H9 (cell line): ENCODE results near the gene DNMBP. TPM values are rescaled to one million over a fixed set of nuclear protein-coding genes. Genes with fewer than 3 reads are reported as not detected.

Experiments used
- DNase-seq: peaks from one replicate; pipeline ENCODE4 v3.0.0-alpha.2; 2017
- H2AFZ ChIP-seq: one replicate; pipeline ENCODE4 v1.6.1; 2013; ENCODE audit warnings: mild to moderate bottlenecking, low read length, control low read depth, moderate library complexity
- H2AK5ac ChIP-seq: 2 replicates; pipeline ENCODE4 v1.6.1; 2013; ENCODE audit warnings: low read length, control low read depth, mixed read lengths; ENCODE audit not compliant: insufficient read length
- H2BK120ac ChIP-seq: one replicate; pipeline ENCODE4 v1.6.1; 2013; ENCODE audit warnings: low read depth, mild to moderate bottlenecking, low read length, control low read depth, inconsistent platforms; ENCODE audit not compliant: poor library complexity, severe bottlenecking
- H2BK12ac ChIP-seq: 2 replicates; pipeline ENCODE4 v1.6.1; 2013; ENCODE audit warnings: low read length, control low read depth, mixed read lengths, low read depth; ENCODE audit not compliant: insufficient read length
- H2BK15ac ChIP-seq: 2 replicates; pipeline ENCODE4 v1.6.1; 2013; ENCODE audit warnings: low read depth, low read length, control low read depth
- H2BK20ac ChIP-seq: one replicate; pipeline ENCODE4 v1.6.1; 2013; ENCODE audit warnings: low read depth, mild to moderate bottlenecking, low read length, control low read depth, inconsistent platforms; ENCODE audit not compliant: poor library complexity, severe bottlenecking
- H2BK5ac ChIP-seq: 2 replicates; pipeline ENCODE4 v1.6.1; 2013; ENCODE audit warnings: low read length, control low read depth, mixed read lengths; ENCODE audit not compliant: insufficient read length
- H3K14ac ChIP-seq: 2 replicates; pipeline ENCODE4 v1.6.1; 2013; ENCODE audit warnings: low read length, control low read depth; ENCODE audit not compliant: insufficient read depth
- H3K18ac ChIP-seq: 2 replicates; pipeline ENCODE4 v1.6.1; 2013; ENCODE audit warnings: low read depth, mild to moderate bottlenecking, mixed read lengths, low read length, control low read depth; ENCODE audit not compliant: insufficient read length
- H3K23ac ChIP-seq: 2 replicates; pipeline ENCODE4 v1.6.1; 2013; ENCODE audit warnings: low read length, control low read depth, mixed read lengths, low read depth; ENCODE audit not compliant: insufficient read length
- H3K23me2 ChIP-seq: 2 replicates; pipeline ENCODE4 v1.6.1; 2013; ENCODE audit warnings: low read depth, mild to moderate bottlenecking, mixed read lengths, low read length, control low read depth; ENCODE audit not compliant: insufficient read length, poor library complexity, severe bottlenecking
- H3K27ac ChIP-seq: 2 replicates; pipeline ENCODE4 v1.5.1; 2013; ENCODE audit warnings: low read length, control low read depth, mixed read lengths, low read depth; ENCODE audit not compliant: insufficient read length
- H3K27me3 ChIP-seq: 2 replicates; pipeline ENCODE4 v1.6.1; 2013; ENCODE audit warnings: low read length, control low read depth, inconsistent platforms; ENCODE audit not compliant: insufficient read depth
- H3K4ac ChIP-seq: 2 replicates; pipeline ENCODE4 v1.6.1; 2013; ENCODE audit warnings: low read depth, mild to moderate bottlenecking, control low read depth, inconsistent platforms, low read length, moderate library complexity
- H3K4me1 ChIP-seq: 2 replicates; pipeline ENCODE4 v1.6.1; 2013; ENCODE audit warnings: low read length, control low read depth, inconsistent platforms; ENCODE audit not compliant: insufficient read depth
- H3K4me2 ChIP-seq: 2 replicates; pipeline ENCODE4 v1.6.1; 2013; ENCODE audit warnings: low read length, control low read depth, mixed read lengths; ENCODE audit not compliant: insufficient read length, insufficient read depth
- H3K56ac ChIP-seq: 2 replicates; pipeline ENCODE4 v1.6.1; 2013; ENCODE audit warnings: low read depth, mild to moderate bottlenecking, mixed read lengths, low read length, control low read depth; ENCODE audit not compliant: insufficient read length
- H3K79me1 ChIP-seq: 2 replicates; pipeline ENCODE4 v1.6.1; 2013; ENCODE audit warnings: low read depth, mild to moderate bottlenecking, moderate library complexity, low read length, control low read depth, inconsistent platforms; ENCODE audit not compliant: insufficient read depth, poor library complexity, severe bottlenecking
- H3K79me2 ChIP-seq: 2 replicates; pipeline ENCODE4 v1.6.1; 2013; ENCODE audit warnings: low read length, control low read depth, inconsistent platforms; ENCODE audit not compliant: insufficient read depth
- H3K9ac ChIP-seq: 2 replicates; pipeline ENCODE4 v1.6.1; 2013; ENCODE audit warnings: low read length, control low read depth, mixed read lengths; ENCODE audit not compliant: insufficient read length; ENCODE audit errors: extremely low read depth
- H3K9me3 ChIP-seq: one replicate; pipeline ENCODE4 v1.6.1; 2013; ENCODE audit warnings: low read depth, low read length, inconsistent platforms; ENCODE audit not compliant: control insufficient read depth
- H3T11ph ChIP-seq: one replicate; pipeline ENCODE4 v1.6.1; 2013; ENCODE audit warnings: mild to moderate bottlenecking, low read length, control low read depth, inconsistent platforms
- H4K20me1 ChIP-seq: one replicate; pipeline ENCODE4 v1.6.1; 2013; ENCODE audit not compliant: control insufficient read depth, insufficient read length, insufficient read depth
- H4K5ac ChIP-seq: 2 replicates; pipeline ENCODE4 v1.6.1; 2013; ENCODE audit warnings: low read depth, mild to moderate bottlenecking, mixed read lengths, low read length, control low read depth; ENCODE audit not compliant: insufficient read length
- H4K8ac ChIP-seq: replicated peaks from 2 replicates; pipeline ENCODE4 v1.6.1; 2013; ENCODE audit warnings: low read length, control low read depth, mixed read lengths, low read depth; ENCODE audit not compliant: insufficient read length
- H4K91ac ChIP-seq: 2 replicates; pipeline ENCODE4 v1.6.1; 2013; ENCODE audit warnings: low read depth, mild to moderate bottlenecking, moderate library complexity, mixed read lengths, low read length, control low read depth; ENCODE audit not compliant: insufficient read length
- H3K27ac Mint-ChIP-seq, 3 experiments: 2 replicates in 2 of 3; 3 replicates in 1 of 3; pipeline ENCODE4 v1.8.0; 2020 to 2021; ENCODE audit warnings: mixed read lengths in 3 of 3, mild to moderate bottlenecking in 1 of 3, moderate library complexity in 1 of 3
- H3K27me3 Mint-ChIP-seq: 2 replicates; pipeline ENCODE4 v1.8.0; 2021; ENCODE audit warnings: low read depth, mild to moderate bottlenecking, moderate library complexity, mixed read lengths
- H3K36me3 Mint-ChIP-seq, 3 experiments: 2 replicates in 2 of 3; 3 replicates in 1 of 3; pipeline ENCODE4 v1.8.0; 2020 to 2021; ENCODE audit warnings: low read depth in 3 of 3, mixed read lengths in 3 of 3; ENCODE audit not compliant: insufficient read depth in 1 of 3
- H3K4me1 Mint-ChIP-seq, 2 experiments: 2 replicates each; pipeline ENCODE4 v1.8.0; 2020; ENCODE audit warnings: mixed read lengths in 2 of 2
- H3K4me3 Mint-ChIP-seq, 2 experiments: 2 replicates in 1 of 2; 3 replicates in 1 of 2; pipeline ENCODE4 v1.8.0; 2020 to 2021; ENCODE audit warnings: mild to moderate bottlenecking in 2 of 2, mixed read lengths in 2 of 2, moderate library complexity in 1 of 2
- H3K9me3 Mint-ChIP-seq, 2 experiments: 2 replicates in 1 of 2; 3 replicates in 1 of 2; pipeline ENCODE4 v1.8.0; 2020; ENCODE audit warnings: mild to moderate bottlenecking in 2 of 2, mixed read lengths in 2 of 2, moderate library complexity in 1 of 2
- CTCF ChIP-seq: fragments of 200-600 bp; sonication (generic); conservative IDR thresholded peaks from 3 replicates; pipeline ENCODE4 v1.8.0; 2021; ENCODE audit warnings: antibody characterized with exemption, mild to moderate bottlenecking
- WGBS: extraction: QIAGEN DNeasy Blood & Tissue Kit; methylation state at CpG from one replicate; pipeline ENCODE4 v1.1.7; 2013; ENCODE audit warnings: missing lambda C conversion rate, low lambda C conversion rate, mixed read lengths; ENCODE audit not compliant: insufficient read length; ENCODE audit errors: extremely low coverage; 5-methylcytosine and 5-hydroxymethylcytosine counted together
- total RNA-seq: library from RNA; stranded (reverse); gene quantifications from 2 replicates; pipeline ENCODE4 v1.2.1, GENCODE V29; 2021

DNMBP gene
- total RNA-seq, 1 experiment from 2014 or later = 25.6 TPM

DNA sequence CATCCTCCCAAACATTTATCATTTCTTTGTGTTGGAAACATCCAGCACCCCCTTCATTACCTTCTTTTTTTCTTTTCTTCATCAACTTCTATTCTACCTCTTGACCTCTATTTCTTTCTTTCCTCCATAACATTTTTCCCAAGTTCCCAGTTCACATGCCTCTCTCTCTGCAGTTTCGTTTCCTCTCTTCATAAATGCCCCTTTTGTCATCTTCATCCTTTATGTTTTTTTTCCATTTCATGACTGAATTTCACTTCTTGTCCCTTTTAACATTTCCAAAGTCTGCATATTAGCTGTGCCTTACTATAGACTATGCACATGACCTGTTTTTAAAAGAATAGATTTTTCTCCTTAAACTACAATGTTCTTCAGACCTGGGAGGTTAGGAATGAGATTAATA, 48.2 kb upstream of the DNMBP start:
- DNase-seq = no peak
- H3K14ac ChIP-seq = no peak overlapping the region
- H3K27ac Mint-ChIP-seq = no peak overlapping the region

More for the DNA sequence above, 48.2 kb upstream of the DNMBP start:
- H3K27me3 ChIP-seq = no peaks in the 10 kb centered on the region
- no peak overlapping the region for H2BK15ac ChIP-seq
- H3K56ac ChIP-seq = no peak overlapping the region
- peaks cover 10 to 16% of the 10 kb centered on the region in 2 experiments; a peak in 4 of 5 replicates for H3K9me3 Mint-ChIP-seq
- no peak overlapping the region for H3K27ac ChIP-seq
- no peaks in the 10 kb centered on the region for H3K4me1 ChIP-seq
- no peaks in the 10 kb centered on the region for H3K79me1 ChIP-seq
- H3K23ac ChIP-seq = no peak overlapping the region
- H4K5ac ChIP-seq = no peak overlapping the region
- no peak overlapping the region for H3T11ph ChIP-seq
- no peak overlapping the region for H2BK5ac ChIP-seq
- no peak overlapping the region for H4K8ac ChIP-seq
- H3K27me3 Mint-ChIP-seq = no peaks in the 10 kb centered on the region
- peaks cover 5 to 9% of the 10 kb centered on the region in 2 experiments for H3K4me1 Mint-ChIP-seq
- H2BK20ac ChIP-seq = no peak overlapping the region
- no peak overlapping the region for H2AFZ ChIP-seq
- H3K18ac ChIP-seq = no peak overlapping the region
- H4K91ac ChIP-seq = no peak overlapping the region
- H3K4me3 Mint-ChIP-seq = no peak overlapping the region
- H3K4ac ChIP-seq = no peak overlapping the region
- H3K79me2 ChIP-seq = no peaks in the 10 kb centered on the region
- H2AK5ac ChIP-seq = no peak overlapping the region
- no peaks in the 10 kb centered on the region for H4K20me1 ChIP-seq
- H3K4me2 ChIP-seq = no peak overlapping the region
- TF ChIP-seq CTCF = no peak
- peaks cover 0 to 7% (median 0%) of the 10 kb centered on the region in 3 experiments; a peak in 2 of 7 replicates for H3K36me3 Mint-ChIP-seq
- no peaks in the 10 kb centered on the region for H3K23me2 ChIP-seq
- no CpG with 5 or more reads among the region's 1 CpG for WGBS
- H3K9me3 ChIP-seq = no peaks in the 10 kb centered on the region
- H2BK120ac ChIP-seq = no peak overlapping the region
- H2BK12ac ChIP-seq = no peak overlapping the region
- no peak overlapping the region for H3K9ac ChIP-seq
